Neural progenitor cell (in vitro differentiated cells): Measurements from ENCODE around the gene GRIK2. TPM values are rescaled to one million over a fixed set of nuclear protein-coding genes. Genes with fewer than 3 reads are reported as not detected.

ENCODE experiments used
- DNase-seq: peaks from one replicate; pipeline ENCODE4 v3.0.0-alpha.2; 2016; ENCODE audit warnings: low spot score
- H2AFZ ChIP-seq: fragments of 200-600 bp; sonication (generic); replicated peaks from 2 replicates; pipeline ENCODE4 v1.6.1; 2016; ENCODE audit warnings: antibody characterized with exemption
- H3F3A ChIP-seq: fragments of 200-600 bp; sonication (generic); 2 replicates; pipeline ENCODE4 v1.6.1; 2016; ENCODE audit warnings: antibody characterized with exemption, low read depth
- H3K27ac ChIP-seq: fragments of 200-600 bp; sonication (generic); 2 replicates; pipeline ENCODE4 v1.5.1; 2016; ENCODE audit warnings: mild to moderate bottlenecking
- H3K27me3 ChIP-seq: fragments of 200-600 bp; sonication (generic); 2 replicates; pipeline ENCODE4 v1.6.1; 2016; ENCODE audit warnings: mild to moderate bottlenecking, moderate library complexity
- H3K36me3 ChIP-seq: fragments of 200-600 bp; sonication (generic); 2 replicates; pipeline ENCODE4 v1.5.1; 2016
- H3K4me1 ChIP-seq: fragments of 200-600 bp; sonication (generic); 2 replicates; pipeline ENCODE4 v1.6.1; 2016; ENCODE audit warnings: mixed run types
- H3K4me2 ChIP-seq: fragments of 200-600 bp; sonication (generic); 2 replicates; pipeline ENCODE4 v1.6.1; 2016
- H3K4me3 ChIP-seq: fragments of 200-600 bp; sonication (generic); 2 replicates; pipeline ENCODE4 v1.5.1; 2016
- H3K79me2 ChIP-seq: fragments of 200-600 bp; sonication (generic); 2 replicates; pipeline ENCODE4 v1.6.1; 2016; ENCODE audit warnings: low read depth
- H3K9ac ChIP-seq: fragments of 200-600 bp; sonication (generic); 2 replicates; pipeline ENCODE4 v1.6.1; 2016
- H3K9me3 ChIP-seq: fragments of 200-600 bp; sonication (generic); 2 replicates; pipeline ENCODE4 v1.5.1; 2016; ENCODE audit warnings: low read depth
- H4K20me1 ChIP-seq: fragments of 200-600 bp; sonication (generic); 2 replicates; pipeline ENCODE4 v1.6.1; 2016; ENCODE audit warnings: low read depth
- H3K27ac Mint-ChIP-seq: 3 replicates; pipeline ENCODE4 v1.8.0; 2021; ENCODE audit warnings: mixed read lengths
- H3K27me3 Mint-ChIP-seq: 2 replicates; pipeline ENCODE4 v1.8.0; 2022; ENCODE audit warnings: low read depth, mild to moderate bottlenecking, inconsistent platforms, moderate library complexity, mixed read lengths; ENCODE audit not compliant: insufficient read depth
- H3K36me3 Mint-ChIP-seq: 3 replicates; pipeline ENCODE4 v1.8.0; 2021; ENCODE audit warnings: mixed read lengths
- H3K4me1 Mint-ChIP-seq: 3 replicates; pipeline ENCODE4 v1.8.0; 2021; ENCODE audit warnings: mixed read lengths
- H3K4me3 Mint-ChIP-seq: 3 replicates; pipeline ENCODE4 v1.8.0; 2021; ENCODE audit warnings: mild to moderate bottlenecking, moderate library complexity, mixed read lengths
- H3K9me3 Mint-ChIP-seq: 3 replicates; pipeline ENCODE4 v1.8.0; 2020; ENCODE audit warnings: mixed read lengths
- CTCF ChIP-seq: fragments of 200-600 bp; sonication (generic); IDR thresholded peaks from 2 replicates; pipeline ENCODE4 v1.5.1; 2017; ENCODE audit warnings: antibody characterized with exemption, mild to moderate bottlenecking
- EZH2 ChIP-seq: fragments of 200-600 bp; sonication (generic); IDR thresholded peaks from 2 replicates; pipeline ENCODE4 v1.6.1; 2017; ENCODE audit warnings: antibody characterized with exemption, mild to moderate bottlenecking, moderate library complexity
- EZH2phosphoT487 ChIP-seq: fragments of 200-600 bp; sonication (generic); IDR thresholded peaks from 2 replicates; pipeline ENCODE4 v1.6.1; 2017; ENCODE audit warnings: antibody characterized with exemption
- total RNA-seq: library from RNA; depleted of rRNA; stranded (reverse); fragments of >200 nt; gene quantifications from 2 replicates; pipeline ENCODE4 v1.2.3, GENCODE V29; 2015; ENCODE audit warnings: low replicate concordance

The GRIK2 gene
- total RNA-seq, 1 donor from 2014 or later = 0.88 TPM

- H3K9me3 ChIP-seq = no peaks in the 10 kb centered on the region
- H3K4me3 Mint-ChIP-seq = no peak overlapping the region
- H2AFZ ChIP-seq = no peak overlapping the region
- H3F3A ChIP-seq = peaks cover 5% of the 10 kb centered on the region
- no peaks in the 10 kb centered on the region for H3K27me3 ChIP-seq
- H3K27me3 Mint-ChIP-seq = peaks cover 5% of the 10 kb centered on the region
- H3K27ac Mint-ChIP-seq = no peak overlapping the region
- H4K20me1 ChIP-seq = no peaks in the 10 kb centered on the region
- H3K36me3 Mint-ChIP-seq = no peaks in the 10 kb centered on the region
- H3K36me3 ChIP-seq = no peaks in the 10 kb centered on the region
- H3K27ac ChIP-seq = no peak overlapping the region
- no peak overlapping the region for H3K4me3 ChIP-seq
- no peaks in the 10 kb centered on the region for H3K79me2 ChIP-seq
- no peak overlapping the region for H3K4me2 ChIP-seq
- no peaks in the 10 kb centered on the region for H3K4me1 Mint-ChIP-seq
- no peak overlapping the region for H3K9ac ChIP-seq
- TF ChIP-seq CTCF = no peak
- no peak for TF ChIP-seq EZH2phosphoT487
- no peak for TF ChIP-seq EZH2
- peaks cover 8% of the 10 kb centered on the region for H3K4me1 ChIP-seq
- no peaks in the 10 kb centered on the region for H3K9me3 Mint-ChIP-seq
- DNase-seq = no peak
Observed at GRCh38 chr6:101655109-101655508, 261.6 kb downstream of the GRIK2 start.

- Mint-ChIP-seq H3K4me3 (no peak overlapping the region), H3K27me3 (peaks cover 5% of the 10 kb centered on the region), H3K36me3 (no peaks in the 10 kb centered on the region), H3K27ac (no peak overlapping the region), H3K4me1 (no peaks in the 10 kb centered on the region), H3K9me3 (peaks cover 6% of the 10 kb centered on the region)
- no peaks in the 10 kb centered on the region for H3K36me3 ChIP-seq
- H4K20me1 ChIP-seq = no peaks in the 10 kb centered on the region
- H3F3A ChIP-seq = no peaks in the 10 kb centered on the region
- no peaks in the 10 kb centered on the region for H3K27me3 ChIP-seq
- H3K4me1 ChIP-seq = no peaks in the 10 kb centered on the region
- TF ChIP-seq EZH2 (no peak), EZH2phosphoT487 (no peak), CTCF (no peak)
- H3K79me2 ChIP-seq = no peaks in the 10 kb centered on the region
- H3K4me3 ChIP-seq = no peak overlapping the region
- H3K27ac ChIP-seq = no peak overlapping the region
- H3K9ac ChIP-seq = no peak overlapping the region
- H3K4me2 ChIP-seq = no peak overlapping the region
- no peak overlapping the region for H2AFZ ChIP-seq
- no peak for DNase-seq
- H3K9me3 ChIP-seq = no peaks in the 10 kb centered on the region
Observed at GRCh38 chr6:101662111-101662897, 268.8 kb downstream of the GRIK2 start.

- Histone ChIP-seq H3K9ac (no peak overlapping the region), H3K27me3 (no peaks in the 10 kb centered on the region), H3K9me3 (no peaks in the 10 kb centered on the region), H3K27ac (no peak overlapping the region), H4K20me1 (no peaks in the 10 kb centered on the region), H3K36me3 (no peaks in the 10 kb centered on the region), H3K4me3 (no peak overlapping the region), H2AFZ (no peak overlapping the region), H3F3A (no peaks in the 10 kb centered on the region), H3K79me2 (no peaks in the 10 kb centered on the region), H3K4me2 (no peak overlapping the region), H3K4me1 (no peaks in the 10 kb centered on the region)
- Mint-ChIP-seq H3K4me1 (no peaks in the 10 kb centered on the region), H3K27me3 (peaks cover 5% of the 10 kb centered on the region), H3K27ac (no peak overlapping the region), H3K36me3 (no peaks in the 10 kb centered on the region), H3K4me3 (no peak overlapping the region), H3K9me3 (peaks cover 6% of the 10 kb centered on the region)
- DNase-seq = no peak
- TF ChIP-seq EZH2 (no peak), EZH2phosphoT487 (no peak), CTCF (no peak)
Observed at GRCh38 chr6:101663100-101663499, 269.6 kb downstream of the GRIK2 start.
